ENCODE data around the gene DPP3.
A peak's percentile ranks its signal among the peaks of the same experiment; 100 is the strongest.

The DPP3 gene

DNA sequence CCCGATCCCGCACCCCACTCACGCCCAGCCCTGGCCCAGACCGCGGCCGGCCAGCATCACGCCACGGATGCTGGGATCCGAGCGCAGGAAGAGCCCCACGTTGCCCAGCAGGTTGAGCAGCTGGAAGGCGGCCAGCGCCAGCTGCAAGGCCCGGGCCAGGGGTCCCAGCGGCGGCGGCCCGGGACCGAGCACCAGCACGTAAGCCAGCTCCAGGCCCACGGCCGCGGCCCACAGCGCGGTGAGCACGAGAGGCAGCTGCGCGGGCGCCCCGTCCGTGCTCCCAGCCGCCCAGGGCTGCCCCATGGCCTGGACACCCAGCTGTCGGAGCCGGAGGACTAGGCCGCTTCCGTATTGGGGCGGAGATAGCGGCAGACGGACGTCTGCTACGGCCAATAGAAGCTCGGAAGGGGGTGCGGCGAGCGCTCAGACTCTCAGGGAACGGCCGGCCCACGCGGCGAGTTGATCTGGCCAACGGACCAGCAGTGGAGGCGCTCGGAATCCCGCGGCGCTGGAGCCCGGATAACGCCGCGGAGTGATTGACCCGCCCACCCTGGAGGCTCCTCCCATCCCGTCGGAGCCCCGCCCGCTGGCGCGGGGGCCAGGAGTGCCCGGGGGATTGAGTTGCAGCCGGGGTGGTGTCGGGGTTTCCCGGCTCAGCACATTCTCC lies 65.6 kb downstream of the DPP3 start, which contains the start of gene ZDHHC24:
Gene ZDHHC24 (minus strand): TSS at position 348 of the 667 bp plus-strand sequence. CDS start 45 bp downstream, at position 303.
- H3K4me3 ChIP-seq (ENCODE audit: low read depth, low read length): peak within 1 kb of the TSS; percentile 89
- TF ChIP-seq, protein P1, sequence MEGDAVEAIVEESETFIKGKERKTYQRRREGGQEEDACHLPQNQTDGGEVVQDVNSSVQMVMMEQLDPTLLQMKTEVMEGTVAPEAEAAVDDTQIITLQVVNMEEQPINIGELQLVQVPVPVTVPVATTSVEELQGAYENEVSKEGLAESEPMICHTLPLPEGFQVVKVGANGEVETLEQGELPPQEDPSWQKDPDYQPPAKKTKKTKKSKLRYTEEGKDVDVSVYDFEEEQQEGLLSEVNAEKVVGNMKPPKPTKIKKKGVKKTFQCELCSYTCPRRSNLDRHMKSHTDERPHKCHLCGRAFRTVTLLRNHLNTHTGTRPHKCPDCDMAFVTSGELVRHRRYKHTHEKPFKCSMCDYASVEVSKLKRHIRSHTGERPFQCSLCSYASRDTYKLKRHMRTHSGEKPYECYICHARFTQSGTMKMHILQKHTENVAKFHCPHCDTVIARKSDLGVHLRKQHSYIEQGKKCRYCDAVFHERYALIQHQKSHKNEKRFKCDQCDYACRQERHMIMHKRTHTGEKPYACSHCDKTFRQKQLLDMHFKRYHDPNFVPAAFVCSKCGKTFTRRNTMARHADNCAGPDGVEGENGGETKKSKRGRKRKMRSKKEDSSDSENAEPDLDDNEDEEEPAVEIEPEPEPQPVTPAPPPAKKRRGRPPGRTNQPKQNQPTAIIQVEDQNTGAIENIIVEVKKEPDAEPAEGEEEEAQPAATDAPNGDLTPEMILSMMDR (IDR thresholded peaks at IDR 0.05; ENCODE audit: low read depth, low read length, missing control alignments): no peak
- DNase-seq (ENCODE audit: low read depth): peak; percentile 85

DNA sequence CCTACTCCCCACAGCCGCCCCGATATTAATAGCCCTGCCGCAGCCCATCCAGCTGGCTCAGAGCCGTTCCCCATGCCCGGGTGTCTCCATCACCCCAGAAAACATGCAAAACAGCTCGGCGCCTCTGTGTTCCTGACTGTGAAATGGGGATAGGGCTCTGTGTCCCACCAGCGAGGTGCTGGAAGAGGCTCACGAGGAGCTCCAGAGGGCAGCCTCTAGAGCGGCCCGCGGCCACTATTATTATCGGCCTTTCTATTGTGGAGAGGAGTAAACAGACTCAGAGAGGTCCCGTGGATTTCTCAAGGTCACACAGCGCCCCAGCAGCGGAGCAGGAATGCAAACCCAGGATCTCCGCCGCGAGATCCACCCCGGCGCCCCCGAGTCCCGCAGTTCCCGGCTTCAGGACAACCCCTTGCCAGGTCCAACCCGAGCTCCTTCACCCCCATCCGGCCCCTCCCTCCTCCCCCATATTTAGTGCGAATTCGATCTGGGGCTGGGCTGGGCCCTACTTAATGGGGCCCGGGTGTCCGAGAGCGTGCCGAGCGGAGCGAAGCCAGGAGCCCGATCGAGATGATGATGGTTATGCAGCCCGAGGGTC lies 66.2 kb downstream of the DPP3 start, which contains the start of gene ACTN3:
Gene ACTN3 (plus strand): TSS at position 536 of the 598 bp plus-strand sequence. CDS start 35 bp downstream, at position 571.
- no peak for DNase-seq (ENCODE audit: low read depth)
- peak within 1 kb of the TSS; percentile 89 for H3K4me3 ChIP-seq (ENCODE audit: low read depth, low read length)
- TF ChIP-seq, protein P1 (IDR thresholded peaks at IDR 0.05; ENCODE audit: low read depth, low read length, missing control alignments): no peak

DNA sequence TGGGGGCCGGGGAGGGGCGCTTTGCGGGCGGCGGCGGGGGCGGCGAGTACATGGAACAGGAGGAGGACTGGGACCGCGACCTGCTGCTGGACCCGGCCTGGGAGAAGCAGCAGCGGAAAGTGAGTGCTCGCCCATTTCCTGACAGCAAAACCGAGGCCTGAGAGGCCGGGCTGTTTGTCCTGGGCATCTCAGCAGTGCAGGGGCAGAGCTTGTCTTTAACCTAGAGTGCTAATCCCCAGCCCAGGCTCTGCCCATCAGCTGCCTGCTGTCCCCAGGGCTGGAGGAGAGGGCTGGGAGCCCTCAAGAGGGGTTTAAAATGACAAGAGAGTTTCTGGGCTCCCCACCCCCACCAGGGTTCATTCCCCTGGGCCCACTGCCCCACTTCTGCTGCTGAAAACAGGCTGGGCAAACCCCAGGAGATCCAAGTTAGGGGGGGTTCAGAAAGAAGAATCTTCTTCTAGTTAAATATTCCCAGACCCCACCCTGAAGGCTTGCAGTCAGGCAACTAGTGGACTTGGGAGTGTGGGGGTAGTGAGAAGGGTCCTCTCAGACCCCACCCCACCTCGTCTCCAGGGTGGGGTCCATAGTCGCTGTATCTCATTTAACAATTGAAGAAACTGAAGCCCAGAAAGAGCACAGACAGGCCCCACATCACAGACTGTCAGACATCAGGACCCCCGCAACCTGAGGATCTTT lies 66.9 kb downstream of the DPP3 start:
- peak overlapping the region; percentile 89 for H3K4me3 ChIP-seq (ENCODE audit: low read depth, low read length)
- TF ChIP-seq, protein P1 (IDR thresholded peaks at IDR 0.05; ENCODE audit: low read depth, low read length, missing control alignments): no peak
- no peak for DNase-seq (ENCODE audit: low read depth)

DNA sequence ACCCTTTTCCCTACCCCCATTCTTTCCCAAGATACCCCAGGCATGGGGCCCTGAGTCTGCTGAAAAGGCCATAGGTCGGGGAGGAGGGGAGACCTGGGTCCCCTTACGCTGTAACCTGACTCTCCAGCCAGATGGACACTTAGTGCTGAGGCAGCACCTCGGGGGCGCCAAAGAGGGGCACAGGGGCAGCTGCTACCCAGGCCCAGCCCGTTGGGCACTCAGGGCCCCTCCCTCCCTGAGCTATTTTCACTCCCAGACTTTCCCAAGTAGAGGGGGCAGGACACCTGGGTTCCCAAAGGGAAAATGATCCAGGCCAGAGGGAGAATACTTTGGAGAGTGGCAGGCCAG lies 67.4 kb downstream of the DPP3 start:
- DNase-seq (ENCODE audit: low read depth): no peak
- H3K4me3 ChIP-seq (ENCODE audit: low read depth, low read length): no peak overlapping the region
- TF ChIP-seq, protein P1 (IDR thresholded peaks at IDR 0.05; ENCODE audit: low read depth, low read length, missing control alignments): no peak

DNA sequence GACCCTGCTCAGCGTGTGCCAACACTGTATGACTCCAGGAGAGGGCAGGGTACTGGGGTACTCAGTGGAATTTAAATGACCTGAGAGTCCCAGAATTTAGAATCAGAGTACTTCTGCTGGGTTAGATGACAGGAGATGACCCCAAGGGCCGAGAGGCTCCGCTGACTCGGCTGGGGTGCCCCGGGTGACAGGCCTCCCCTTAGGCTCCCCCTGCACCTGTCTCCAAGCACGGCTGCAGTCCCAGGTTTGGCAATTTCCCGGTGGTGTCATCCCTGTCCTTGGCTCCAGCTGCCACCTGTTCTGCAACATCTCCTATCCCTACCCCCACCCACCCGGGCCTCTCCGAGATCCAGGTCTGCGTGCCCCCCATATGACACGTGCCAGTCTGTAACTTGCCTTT lies 67.8 kb downstream of the DPP3 start:
- TF ChIP-seq, protein P1 (IDR thresholded peaks at IDR 0.05; ENCODE audit: low read depth, low read length, missing control alignments): no peak
- no peak overlapping the region for H3K4me3 ChIP-seq (ENCODE audit: low read depth, low read length)
- DNase-seq (ENCODE audit: low read depth): no peak

DNA sequence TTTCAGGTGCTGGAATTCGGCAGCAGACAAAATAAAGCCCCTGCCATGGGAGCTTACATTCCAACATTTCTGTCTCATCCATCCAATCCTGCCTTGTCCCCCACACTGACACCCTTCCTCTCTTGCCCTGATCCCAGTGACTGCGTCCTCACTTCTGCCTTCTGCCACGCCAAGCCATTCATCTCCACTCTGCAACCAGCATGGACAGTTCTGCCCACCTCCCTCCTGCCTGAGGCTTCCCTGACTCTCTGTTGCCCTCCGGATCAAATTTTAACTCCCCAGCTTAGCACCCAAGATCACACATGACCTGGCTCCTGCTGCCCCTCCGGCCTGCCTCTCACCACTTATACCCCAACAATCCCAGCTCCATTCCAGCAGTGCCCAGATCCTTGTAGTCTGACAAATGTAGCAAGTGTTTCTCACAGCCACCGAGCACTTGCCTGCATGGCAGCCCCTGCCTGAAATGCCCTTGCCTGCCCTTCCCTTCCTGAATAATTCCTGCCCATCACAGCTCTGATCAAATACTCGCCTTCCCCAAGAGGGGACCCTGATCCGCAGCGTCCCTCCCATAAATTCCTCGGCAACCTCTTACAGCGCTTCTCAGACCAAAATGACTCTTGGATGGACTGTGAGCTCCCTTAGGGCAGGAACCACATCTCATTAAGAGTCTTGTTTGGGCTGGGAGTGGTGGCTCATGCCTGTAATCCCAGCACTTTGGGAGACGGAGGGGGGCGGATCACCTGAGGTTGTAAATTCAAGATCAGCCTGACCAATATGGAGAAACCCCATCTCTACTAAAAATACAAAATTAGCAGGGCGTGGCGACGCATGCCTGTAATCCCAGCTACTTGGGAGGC lies 68.8 kb downstream of the DPP3 start:
- no peak overlapping the region for H3K4me3 ChIP-seq (ENCODE audit: low read depth, low read length)
- TF ChIP-seq, protein P1 (IDR thresholded peaks at IDR 0.05; ENCODE audit: low read depth, low read length, missing control alignments): no peak
- no peak for DNase-seq (ENCODE audit: low read depth)
